WI38 (cell line): Measurements from ENCODE around the gene SIRT7.
A peak's percentile ranks its signal among the peaks of the same experiment; 100 is the strongest.

ENCODE experiments used
- H3K4me3 ChIP-seq: 2 replicates; pipeline ENCODE4 v1.5.1; 2011; ENCODE audit warnings: low read depth, mild to moderate bottlenecking, control low read depth, low read length
- TF ChIP-seq, protein P1 (sequence below): IDR thresholded peaks from 2 replicates; pipeline ENCODE4 v1.5.1; 2012; ENCODE audit warnings: low read depth, mild to moderate bottlenecking, control low read depth, low read length

Gene SIRT7

DNA sequence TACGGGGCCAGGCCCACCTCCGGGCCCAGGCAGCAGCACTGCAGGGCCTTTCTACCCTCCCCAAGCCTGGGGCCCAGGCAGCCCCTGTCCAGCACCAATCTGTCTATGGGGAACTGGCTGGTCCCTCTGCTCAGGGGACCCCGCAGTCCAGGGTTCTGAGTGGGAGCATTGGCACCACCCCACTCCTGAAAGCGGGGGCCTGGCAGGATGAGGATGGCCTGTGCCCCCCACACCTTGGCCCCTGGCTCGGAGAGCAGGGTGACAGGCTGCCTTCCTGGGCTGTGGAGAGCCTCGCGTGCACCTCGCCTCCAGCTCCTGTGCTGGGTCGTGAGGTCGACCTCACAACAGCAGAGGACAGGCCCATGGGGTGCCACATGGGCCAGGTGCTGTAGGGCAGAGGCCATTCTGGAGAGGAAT, 14.6 kb downstream of the SIRT7 start:
- TF ChIP-seq, protein P1, sequence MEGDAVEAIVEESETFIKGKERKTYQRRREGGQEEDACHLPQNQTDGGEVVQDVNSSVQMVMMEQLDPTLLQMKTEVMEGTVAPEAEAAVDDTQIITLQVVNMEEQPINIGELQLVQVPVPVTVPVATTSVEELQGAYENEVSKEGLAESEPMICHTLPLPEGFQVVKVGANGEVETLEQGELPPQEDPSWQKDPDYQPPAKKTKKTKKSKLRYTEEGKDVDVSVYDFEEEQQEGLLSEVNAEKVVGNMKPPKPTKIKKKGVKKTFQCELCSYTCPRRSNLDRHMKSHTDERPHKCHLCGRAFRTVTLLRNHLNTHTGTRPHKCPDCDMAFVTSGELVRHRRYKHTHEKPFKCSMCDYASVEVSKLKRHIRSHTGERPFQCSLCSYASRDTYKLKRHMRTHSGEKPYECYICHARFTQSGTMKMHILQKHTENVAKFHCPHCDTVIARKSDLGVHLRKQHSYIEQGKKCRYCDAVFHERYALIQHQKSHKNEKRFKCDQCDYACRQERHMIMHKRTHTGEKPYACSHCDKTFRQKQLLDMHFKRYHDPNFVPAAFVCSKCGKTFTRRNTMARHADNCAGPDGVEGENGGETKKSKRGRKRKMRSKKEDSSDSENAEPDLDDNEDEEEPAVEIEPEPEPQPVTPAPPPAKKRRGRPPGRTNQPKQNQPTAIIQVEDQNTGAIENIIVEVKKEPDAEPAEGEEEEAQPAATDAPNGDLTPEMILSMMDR = no peak
- no peak overlapping the region for H3K4me3 ChIP-seq

DNA sequence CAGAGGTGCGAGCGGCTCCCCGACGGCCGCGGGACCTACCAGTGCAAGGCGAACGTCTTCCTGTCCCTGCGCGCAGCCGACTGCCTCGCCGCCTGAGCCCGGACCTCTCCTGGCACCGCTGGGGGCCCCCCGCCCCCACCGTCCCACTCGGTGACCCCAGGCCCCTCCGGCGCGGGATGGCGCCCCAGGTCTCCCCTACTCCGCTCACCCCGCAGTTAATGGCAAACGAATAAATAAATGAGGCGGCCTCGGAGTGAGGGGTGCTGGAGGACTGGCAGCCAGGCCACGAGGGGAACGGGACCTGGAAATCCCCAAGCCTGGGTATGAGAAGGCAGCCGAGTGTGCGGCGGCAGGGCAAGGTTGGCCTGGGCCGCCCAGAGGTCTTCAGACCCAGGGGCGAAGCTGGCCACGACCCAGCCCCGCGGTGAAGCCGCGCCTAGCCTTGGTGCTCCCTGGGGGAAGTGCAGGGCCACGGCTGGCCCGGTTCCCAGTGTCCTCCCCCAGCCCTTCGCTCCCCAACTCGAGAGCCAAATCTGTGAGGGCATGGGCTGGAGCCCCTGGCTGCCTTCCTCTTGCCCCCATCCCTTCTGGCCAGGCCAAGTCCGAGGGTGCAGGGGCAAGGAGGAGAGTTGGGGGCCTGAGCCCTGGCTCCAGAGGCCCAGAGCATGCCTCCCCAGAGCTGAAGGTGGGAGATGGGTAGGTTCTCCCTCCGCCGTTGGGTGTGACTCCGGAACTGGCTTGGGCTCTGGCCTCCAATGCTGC, 15.1 kb downstream of the SIRT7 start:
- TF ChIP-seq, protein P1 = no peak
- no peak overlapping the region for H3K4me3 ChIP-seq

DNA sequence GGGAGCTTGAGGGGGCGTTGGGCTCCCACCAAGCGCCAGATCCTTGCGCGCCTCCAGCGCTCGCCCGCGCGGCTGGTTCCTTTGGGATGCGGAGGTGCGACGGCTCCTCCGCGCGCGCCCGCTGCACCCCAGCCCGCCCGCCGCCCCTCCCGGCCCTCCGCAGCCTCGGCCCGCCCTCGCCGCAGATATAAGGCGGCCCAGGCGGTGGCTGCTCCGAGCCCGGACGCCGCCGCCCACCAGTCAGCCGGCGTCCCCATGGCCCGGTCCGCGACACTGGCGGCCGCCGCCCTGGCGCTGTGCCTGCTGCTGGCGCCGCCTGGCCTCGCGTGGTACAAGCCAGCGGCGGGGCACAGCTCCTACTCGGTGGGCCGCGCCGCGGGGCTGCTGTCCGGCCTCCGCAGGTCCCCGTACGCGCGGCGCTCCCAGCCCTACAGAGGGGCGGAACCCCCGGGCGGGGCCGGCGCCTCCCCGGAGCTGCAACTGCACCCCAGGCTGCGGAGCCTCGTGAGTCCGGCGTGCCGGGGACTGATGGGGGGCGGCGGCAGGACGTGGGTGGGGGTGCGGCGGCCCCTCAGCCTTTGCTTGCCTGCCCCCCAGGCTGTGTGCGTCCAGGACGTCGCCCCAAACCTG, 15.8 kb downstream of the SIRT7 start, which contains the start of gene NPB:
TSS of gene NPB (plus strand) at position 216 of the 630 bp plus-strand sequence. CDS start at position 256, 40 bp downstream.
- 0 out of 2 replicates have a peak within 1 kb of the TSS, but pooled peaks have one; percentile 17 for H3K4me3 ChIP-seq
- TF ChIP-seq, protein P1 = no peak

DNA sequence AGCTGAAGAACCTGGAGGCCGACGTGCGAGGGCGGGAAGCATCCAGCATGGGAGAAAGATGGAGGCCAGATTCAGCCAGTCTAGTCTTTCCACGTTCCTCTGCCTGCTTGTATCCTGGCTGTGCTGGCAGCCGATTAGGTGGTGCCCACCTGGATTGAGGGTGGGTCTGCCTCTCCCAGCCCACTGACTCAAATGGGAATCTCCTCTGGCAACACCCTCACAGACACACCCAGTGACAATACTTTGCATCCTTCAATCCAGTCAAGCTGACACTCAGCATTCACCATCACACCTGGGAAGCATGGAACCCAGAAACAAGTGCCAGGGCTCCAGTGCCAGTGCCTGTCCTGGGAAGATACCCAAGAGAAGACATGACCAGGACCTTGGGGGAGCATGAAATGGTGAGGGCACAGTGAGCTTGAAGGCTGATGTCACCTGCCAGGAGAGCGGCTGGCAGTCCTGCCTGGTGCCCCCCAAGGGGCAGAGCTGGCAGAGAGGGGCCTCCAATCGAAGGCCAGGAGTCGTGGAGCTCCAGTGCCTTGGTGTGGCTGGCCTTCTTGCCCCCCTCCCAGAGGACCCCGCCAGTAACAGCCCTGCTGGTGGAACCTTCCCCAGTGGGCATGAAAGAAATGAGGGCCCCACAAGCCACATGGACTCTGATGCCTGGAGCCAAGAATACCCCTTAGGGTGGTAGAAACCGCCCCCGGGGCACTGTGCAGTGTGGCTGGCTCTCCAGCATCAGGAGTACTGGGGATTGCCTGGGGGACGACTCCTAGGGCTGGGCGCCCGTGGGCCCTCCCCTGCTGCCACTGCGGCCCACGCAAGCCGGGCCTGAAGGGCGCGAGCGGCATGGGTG, 16.6 kb downstream of the SIRT7 start:
- no peak overlapping the region for H3K4me3 ChIP-seq
- TF ChIP-seq, protein P1 = no peak

DNA sequence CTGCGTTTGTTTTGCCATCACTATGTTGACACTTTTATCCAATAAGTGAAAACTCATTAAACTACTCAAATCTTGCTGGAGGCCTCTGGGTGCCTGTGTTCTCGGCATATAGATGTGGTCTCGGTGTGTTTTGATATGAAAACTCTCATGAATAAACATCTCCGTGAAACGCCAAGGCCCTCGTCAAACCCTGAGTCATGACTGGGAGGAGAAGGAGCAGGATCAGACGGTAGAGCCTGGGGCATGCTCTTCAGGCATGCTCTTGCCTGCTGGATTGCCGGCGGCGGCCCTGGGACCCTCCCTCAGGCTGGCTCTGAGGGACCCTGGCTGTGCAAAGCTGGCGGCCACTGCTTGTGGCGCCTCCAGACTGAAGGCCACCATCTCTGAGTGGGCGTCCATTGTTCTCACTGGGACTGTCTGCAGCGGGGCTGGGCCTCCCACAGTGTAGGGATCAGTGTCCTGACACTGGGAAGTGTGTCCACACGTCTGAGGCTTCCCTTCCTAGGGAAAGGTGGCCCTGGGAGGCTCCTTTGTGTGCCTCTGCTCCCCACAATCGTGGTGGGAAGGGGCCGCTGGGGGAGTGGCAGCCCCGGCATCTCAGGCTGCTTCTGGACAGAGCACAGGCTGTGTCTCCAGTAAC, 17.7 kb downstream of the SIRT7 start:
- H3K4me3 ChIP-seq = no peak overlapping the region
- TF ChIP-seq, protein P1 = no peak

DNA sequence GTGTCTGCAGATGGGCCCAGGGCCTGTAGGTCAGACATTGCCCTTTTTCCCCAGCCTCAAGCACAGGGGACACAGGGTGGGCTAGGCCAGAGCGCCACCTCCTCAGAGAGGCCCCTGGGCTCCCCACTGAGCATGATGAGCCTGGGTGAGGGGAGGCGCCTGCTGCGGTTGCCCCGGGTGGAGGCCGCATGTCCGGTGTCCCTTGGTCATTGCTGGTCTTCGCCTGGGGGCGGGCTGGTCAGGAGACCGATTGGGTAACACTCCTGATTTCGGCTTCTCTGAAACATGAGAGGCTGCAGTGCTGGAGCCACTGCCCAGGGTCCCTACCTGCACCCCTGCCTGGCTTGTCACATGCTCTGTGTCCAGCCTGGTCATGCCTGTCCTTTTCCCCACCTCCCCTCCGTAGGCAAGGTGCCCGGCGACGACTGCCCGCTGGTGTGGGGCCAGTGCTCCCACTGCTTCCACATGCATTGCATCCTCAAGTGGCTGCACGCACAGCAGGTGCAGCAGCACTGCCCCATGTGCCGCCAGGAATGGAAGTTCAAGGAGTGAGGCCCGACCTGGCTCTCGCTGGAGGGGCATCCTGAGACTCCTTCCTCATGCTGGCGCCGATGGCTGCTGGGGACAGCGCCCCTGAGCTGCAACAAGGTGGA, 18.3 kb downstream of the SIRT7 start:
- H3K4me3 ChIP-seq = no peak overlapping the region
- TF ChIP-seq, protein P1 = no peak
